ENCODE measurements around the gene MYH15. TPM values are rescaled to one million over a fixed set of nuclear protein-coding genes. Genes with fewer than 3 reads are reported as not detected.

Gene MYH15
- total RNA-seq, 4 donors from 2014 or later, result 0.10 to 0.27 (median 0.13) TPM; not detected in 1

GRCh38 chr3:108450444-108450843 is 60.0 kb downstream of the MYH15 start:
- Histone ChIP-seq H3K9me3 (no peaks in the 10 kb centered on the region), H3K27me3 (no peaks in the 10 kb centered on the region), H3K4me1 (no peaks in the 10 kb centered on the region), H3K36me3 (no peaks in the 10 kb centered on the region), H3K4me3 (no peak overlapping the region), H3K27ac (no peak overlapping the region)
- ATAC-seq (no peak), DNase-seq (no peak)
- no peak for TF ChIP-seq POLR2A (IDR thresholded peaks at IDR 0.05)
- TF ChIP-seq CTCF (IDR thresholded peaks at IDR 0.05 in 4 of 5, conservative IDR thresholded peaks at IDR 0.05 in 1 of 5), result no peak
- intact Hi-C loops (cut with DNase I; ENCODE audit: low total_unique reads), result no loop called here
- in situ Hi-C loops (cut with MboI; ENCODE audit: low sequenced_read_pairs in 4 of 4), result no loop called here

- in situ Hi-C loops (cut with MboI; ENCODE audit: low sequenced_read_pairs in 4 of 4), result no loop called here
- H3K27ac ChIP-seq, result no peak overlapping the region
- H3K36me3 ChIP-seq, result no peaks in the 10 kb centered on the region
- intact Hi-C loops (cut with DNase I; ENCODE audit: low total_unique reads), result no loop called here
- no peak overlapping the region for H3K4me3 ChIP-seq
- no peaks in the 10 kb centered on the region for H3K4me1 ChIP-seq
- H3K9me3 ChIP-seq, result no peaks in the 10 kb centered on the region
- no peaks in the 10 kb centered on the region for H3K27me3 ChIP-seq
- ATAC-seq (no peak), DNase-seq (no peak)
- TF ChIP-seq CTCF (IDR thresholded peaks at IDR 0.05 in 4 of 5, conservative IDR thresholded peaks at IDR 0.05 in 1 of 5) (no peak), POLR2A (IDR thresholded peaks at IDR 0.05) (no peak)
These were observed 61.8 kb downstream of the MYH15 start for GRCh38 chr3:108448593-108448992.

- no peak for ATAC-seq
- in situ Hi-C loops (cut with MboI; ENCODE audit: low sequenced_read_pairs in 4 of 4) (no loop called here), intact Hi-C loops (cut with DNase I; ENCODE audit: low total_unique reads) (no loop called here)
- no peaks in the 10 kb centered on the region for H3K4me1 ChIP-seq
- H3K9me3 ChIP-seq, result no peaks in the 10 kb centered on the region
- TF ChIP-seq POLR2A (IDR thresholded peaks at IDR 0.05) (no peak), CTCF (IDR thresholded peaks at IDR 0.05 in 4 of 5, conservative IDR thresholded peaks at IDR 0.05 in 1 of 5) (no peak)
- no peak overlapping the region for H3K4me3 ChIP-seq
- no peaks in the 10 kb centered on the region for H3K36me3 ChIP-seq
- H3K27ac ChIP-seq, result no peak overlapping the region
- H3K27me3 ChIP-seq, result no peaks in the 10 kb centered on the region
- no peak for DNase-seq
These were observed 63.1 kb downstream of the MYH15 start for GRCh38 chr3:108447096-108447847.

GRCh38 chr3:108442281-108442680 is 68.1 kb downstream of the MYH15 start:
- intact Hi-C loops (cut with DNase I; ENCODE audit: low total_unique reads), result no loop called here

More at GRCh38 chr3:108442281-108442680, 68.1 kb downstream of the MYH15 start:
- Histone ChIP-seq H3K36me3 (no peaks in the 10 kb centered on the region), H3K27me3 (no peaks in the 10 kb centered on the region), H3K4me1 (no peaks in the 10 kb centered on the region), H3K4me3 (no peak overlapping the region), H3K27ac (no peak overlapping the region), H3K9me3 (no peaks in the 10 kb centered on the region)
- no peak for ATAC-seq
- DNase-seq, result no peak
- TF ChIP-seq CTCF (IDR thresholded peaks at IDR 0.05 in 4 of 5, conservative IDR thresholded peaks at IDR 0.05 in 1 of 5), result no peak
- TF ChIP-seq POLR2A (IDR thresholded peaks at IDR 0.05), result no peak
- in situ Hi-C loops (cut with MboI; ENCODE audit: low sequenced_read_pairs in 4 of 4), result no loop called here

Measured in gastrocnemius medialis (tissue), 4 donors.